Memory B cell (primary cell): ENCODE data around the gene SLC35B2.
A peak's percentile ranks its signal among the peaks of the same experiment; 100 is the strongest.

Experiments used
- ATAC-seq: fragments of 150-1000 bp; cut with Tn5 transposase; 2 replicates; pipeline ENCODE4 v1.10.0; 2021; ENCODE audit warnings: low read depth, mild to moderate bottlenecking, moderate library complexity
- DNase-seq, 2 donors: peaks; one replicate each; pipeline ENCODE4 v3.0.0; 2022; ENCODE audit warnings: low spot score in 2 of 2
- H3K27ac Mint-ChIP-seq: one replicate; pipeline ENCODE4 v1.8.0; 2022; ENCODE audit warnings: mild to moderate bottlenecking, moderate library complexity, mixed read lengths
- H3K27me3 Mint-ChIP-seq: one replicate; pipeline ENCODE4 v1.8.0; 2022; ENCODE audit warnings: mixed read lengths
- H3K36me3 Mint-ChIP-seq: one replicate; pipeline ENCODE4 v1.8.0; 2022; ENCODE audit warnings: mild to moderate bottlenecking, mixed read lengths
- H3K4me1 Mint-ChIP-seq: one replicate; pipeline ENCODE4 v1.8.0; 2022; ENCODE audit warnings: mixed read lengths
- H3K4me3 Mint-ChIP-seq: one replicate; pipeline ENCODE4 v1.8.0; 2022; ENCODE audit warnings: mild to moderate bottlenecking, moderate library complexity, mixed read lengths
- H3K9me3 Mint-ChIP-seq: one replicate; pipeline ENCODE4 v1.8.0; 2022; ENCODE audit warnings: mixed read lengths

SLC35B2 gene

DNA sequence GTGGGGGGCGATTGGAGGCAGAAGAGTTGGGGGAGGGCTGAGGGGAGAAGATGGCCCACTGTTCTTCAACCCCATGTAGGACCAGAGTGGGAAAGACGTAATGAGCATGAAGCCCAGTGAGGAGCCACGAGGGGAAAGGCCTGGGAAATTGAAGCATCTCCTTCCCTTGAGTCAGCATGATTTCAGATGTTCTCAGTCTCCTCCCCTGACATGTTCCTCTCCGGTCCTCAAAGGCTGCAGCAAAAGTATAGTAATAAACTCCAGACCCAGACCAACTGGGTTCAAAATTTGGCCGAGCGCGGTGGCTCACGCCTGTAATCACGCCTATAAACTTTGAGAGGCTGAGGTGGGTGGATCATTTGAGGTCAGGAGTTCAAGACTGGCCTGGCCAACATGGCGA, 9.9 kb upstream of the SLC35B2 start:
- Mint-ChIP-seq H3K36me3 (no peaks in the 10 kb centered on the region), H3K27ac (peak overlapping the region; percentile 100), H3K4me3 (no peak overlapping the region), H3K27me3 (peaks cover 9% of the 10 kb centered on the region), H3K9me3 (no peaks in the 10 kb centered on the region), H3K4me1 (peaks cover 34% of the 10 kb centered on the region)
- ATAC-seq (no peak), DNase-seq (no peak)

DNA sequence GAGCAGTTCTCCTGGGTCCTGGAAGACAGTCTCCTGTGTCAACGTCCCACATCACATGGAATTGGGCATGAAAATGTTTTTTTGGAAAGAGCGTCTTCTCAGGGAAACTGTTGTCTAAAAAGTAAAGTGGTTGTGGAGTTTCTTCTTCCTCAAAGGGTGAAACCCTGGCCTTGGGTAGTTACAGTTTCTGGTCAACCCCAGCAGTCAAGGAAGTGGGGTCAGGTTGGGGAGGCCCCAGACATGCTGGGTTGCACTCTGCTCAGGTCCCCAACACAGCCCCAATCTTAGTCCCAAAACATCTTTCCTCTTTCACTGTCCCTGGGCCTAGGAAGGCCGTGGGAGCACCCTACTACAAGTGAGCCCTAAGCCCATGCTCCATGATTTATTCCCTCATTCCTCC, 9.0 kb upstream of the SLC35B2 start:
- Mint-ChIP-seq H3K9me3 (no peaks in the 10 kb centered on the region), H3K36me3 (no peaks in the 10 kb centered on the region), H3K4me3 (peak overlapping the region; percentile 100), H3K27me3 (peaks cover 6% of the 10 kb centered on the region), H3K27ac (peak overlapping the region; percentile 100), H3K4me1 (peaks cover 38% of the 10 kb centered on the region)
- no peak for ATAC-seq
- no peak for DNase-seq

DNA sequence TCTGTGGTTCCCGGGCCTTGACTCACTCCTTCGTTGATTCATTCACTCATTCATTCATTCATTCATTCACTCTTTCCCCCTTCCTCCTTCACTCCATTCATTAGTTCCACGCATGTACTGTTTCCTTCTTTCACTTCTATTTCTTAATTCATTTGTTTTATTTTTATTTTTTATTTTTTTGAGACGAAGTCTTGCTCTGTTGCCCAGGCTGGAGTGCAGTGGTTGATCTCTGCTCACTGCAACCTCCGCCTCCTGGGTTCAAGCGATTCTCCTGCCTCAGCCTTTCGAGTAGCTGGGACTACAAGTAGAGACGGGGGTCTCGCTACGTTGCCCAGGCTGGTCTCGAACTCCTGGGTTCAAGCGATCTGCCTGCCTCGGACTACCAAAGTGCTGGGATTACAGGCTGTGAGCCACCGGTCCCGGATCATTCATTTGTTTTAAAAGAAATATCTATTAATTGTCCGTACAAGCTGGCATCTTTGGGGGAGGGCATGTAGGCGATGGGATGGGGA, 8.4 kb upstream of the SLC35B2 start:
- H3K27ac Mint-ChIP-seq: peak overlapping the region; percentile 100
- H3K4me1 Mint-ChIP-seq: peaks cover 42% of the 10 kb centered on the region
- H3K4me3 Mint-ChIP-seq: peak overlapping the region; percentile 100
- peaks cover 4% of the 10 kb centered on the region for H3K36me3 Mint-ChIP-seq
- DNase-seq: no peak
- H3K9me3 Mint-ChIP-seq: no peaks in the 10 kb centered on the region
- peaks cover 4% of the 10 kb centered on the region for H3K27me3 Mint-ChIP-seq
- ATAC-seq: no peak

DNA sequence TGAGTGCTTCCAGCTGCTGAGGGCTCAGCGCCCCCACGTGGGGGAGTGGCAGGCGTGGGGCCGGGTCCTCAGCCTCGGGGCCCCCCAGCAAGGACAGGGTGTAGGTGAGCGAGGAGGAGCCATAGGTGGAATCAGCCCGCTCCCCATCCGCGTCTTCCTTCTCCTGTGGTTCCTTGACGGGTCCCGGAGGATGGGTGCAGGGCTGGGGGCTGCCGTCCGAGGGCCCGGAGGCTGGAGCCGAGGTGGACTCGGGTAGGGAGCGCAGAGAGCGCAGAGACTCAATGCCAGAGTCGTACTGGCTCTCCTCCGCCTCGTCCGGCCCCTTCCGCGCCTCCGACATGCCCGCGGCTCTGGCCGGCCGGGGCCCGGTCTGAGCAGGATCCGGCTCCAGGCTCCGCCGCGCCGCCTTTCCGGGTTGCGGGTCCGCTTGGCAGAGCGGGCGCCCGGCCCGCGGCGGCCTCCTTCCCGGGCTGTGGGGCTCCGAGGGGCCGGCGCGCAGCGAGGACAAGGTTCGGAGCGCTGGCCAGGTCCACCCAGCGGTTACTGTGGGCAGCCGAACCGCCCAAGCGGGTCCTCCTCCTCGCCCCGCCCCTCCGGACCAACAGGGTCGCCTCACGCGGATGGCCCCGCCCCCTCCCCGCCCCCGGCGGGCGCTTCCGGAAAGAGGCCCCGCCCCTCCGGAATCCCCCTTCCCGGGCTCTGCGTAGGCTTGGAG, 7.8 kb upstream of the SLC35B2 start, which contains the start of gene NFKBIE:
TSS of gene NFKBIE (minus strand) at position 545 of the 715 bp plus-strand sequence. CDS start at position 340, 205 bp downstream.
- Mint-ChIP-seq H3K4me1 (peaks cover 44% of the 10 kb centered on the region), H3K36me3 (peaks cover 6% of the 10 kb centered on the region), H3K9me3 (no peaks in the 10 kb centered on the region), H3K27ac (peak within 1 kb of the TSS; percentile 100), H3K4me3 (peak within 1 kb of the TSS; percentile 100), H3K27me3 (peaks cover 4% of the 10 kb centered on the region)
- ATAC-seq: peak; percentile 57
- peak; percentile 95 to 98 for DNase-seq

DNA sequence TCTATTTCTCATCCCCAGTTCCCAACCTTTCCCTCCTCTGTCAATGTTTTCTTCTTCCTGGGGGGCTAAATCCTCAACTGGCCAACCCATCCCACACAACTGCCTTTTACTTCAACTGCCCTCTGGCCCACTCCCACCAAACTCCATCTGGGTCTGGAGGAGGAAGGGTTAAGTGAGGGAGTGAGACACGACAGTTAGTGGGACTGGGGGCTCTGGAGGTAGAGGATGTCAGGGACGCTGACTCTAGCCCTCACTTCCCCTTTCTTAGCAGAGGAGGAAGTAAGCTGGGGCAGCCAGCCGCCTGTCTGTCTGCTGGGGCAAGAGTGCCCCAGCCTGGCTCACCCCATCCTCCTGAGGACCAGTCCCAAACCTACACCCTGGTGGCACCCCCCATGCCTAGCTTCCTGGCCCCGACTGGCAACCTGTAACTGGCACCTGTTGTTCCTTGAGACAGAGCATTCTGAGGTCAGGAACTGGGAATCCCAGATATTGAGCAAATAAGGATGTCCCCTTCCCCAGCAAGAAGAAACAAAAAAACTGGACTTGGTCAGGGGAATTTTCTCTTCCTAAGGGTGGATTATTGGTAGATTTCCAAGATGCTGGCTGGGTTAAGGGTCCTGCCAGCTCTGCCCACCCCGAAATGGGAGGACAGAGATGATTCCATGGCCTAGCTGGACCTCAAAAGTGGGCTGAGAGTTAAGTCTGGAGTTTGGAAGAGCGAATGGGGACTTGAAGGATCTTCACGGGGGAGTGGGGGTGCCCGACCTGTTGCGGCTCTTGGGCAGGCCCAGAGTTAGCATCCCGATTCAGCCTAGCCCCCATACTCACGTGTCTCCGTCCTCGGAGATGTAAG, 7.1 kb upstream of the SLC35B2 start:
- no peaks in the 10 kb centered on the region for H3K9me3 Mint-ChIP-seq
- H3K27ac Mint-ChIP-seq: peak overlapping the region; percentile 100
- peaks cover 7% of the 10 kb centered on the region for H3K36me3 Mint-ChIP-seq
- H3K27me3 Mint-ChIP-seq: no peaks in the 10 kb centered on the region
- DNase-seq: peak; percentile 71 to 76
- peak; percentile 62 for ATAC-seq
- peaks cover 41% of the 10 kb centered on the region for H3K4me1 Mint-ChIP-seq
- peak overlapping the region; percentile 100 for H3K4me3 Mint-ChIP-seq

DNA sequence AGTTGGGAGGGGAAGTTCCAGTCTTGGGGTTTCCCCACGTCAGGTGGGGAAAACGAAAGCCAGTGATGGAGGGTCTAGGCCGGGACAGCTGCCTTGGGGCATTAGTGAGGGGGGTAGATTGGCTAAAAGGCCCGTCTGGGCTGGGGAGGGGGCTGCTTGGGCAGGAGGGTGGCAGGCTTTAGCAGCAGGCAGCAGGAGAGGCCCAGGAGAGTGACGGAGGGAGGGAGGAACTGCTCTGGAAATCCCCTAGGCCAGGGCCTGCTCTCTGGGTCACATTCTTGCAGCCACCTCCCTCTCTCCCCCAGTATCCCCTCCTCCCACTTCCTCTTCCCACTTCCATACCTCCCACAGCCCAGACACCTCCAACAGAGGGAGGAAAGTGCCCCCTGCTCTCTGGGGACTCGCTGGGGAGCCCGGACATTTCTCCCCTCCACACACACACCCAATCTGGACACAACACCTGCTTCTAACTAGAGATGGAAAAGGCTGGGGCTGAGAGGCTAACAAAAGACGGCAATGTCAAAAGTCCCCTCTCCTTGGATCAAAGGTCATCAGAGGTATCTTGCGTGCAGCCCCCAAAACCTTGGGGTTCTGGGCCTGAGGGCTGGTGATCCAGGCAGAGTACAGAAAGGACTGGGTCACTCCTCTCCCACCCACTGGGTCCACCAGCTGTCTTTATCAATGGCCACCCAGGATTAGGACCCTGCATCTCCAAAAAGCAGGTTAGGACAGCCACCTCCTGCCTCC, 6.2 kb upstream of the SLC35B2 start:
- H3K36me3 Mint-ChIP-seq: peaks cover 11% of the 10 kb centered on the region
- H3K9me3 Mint-ChIP-seq: no peaks in the 10 kb centered on the region
- peak in 1 of 2 donors; percentile 63 for DNase-seq
- no peaks in the 10 kb centered on the region for H3K27me3 Mint-ChIP-seq
- H3K4me1 Mint-ChIP-seq: peaks cover 46% of the 10 kb centered on the region
- peak overlapping the region; percentile 100 for H3K4me3 Mint-ChIP-seq
- peak overlapping the region; percentile 100 for H3K27ac Mint-ChIP-seq
- peak; percentile 30 for ATAC-seq

DNA sequence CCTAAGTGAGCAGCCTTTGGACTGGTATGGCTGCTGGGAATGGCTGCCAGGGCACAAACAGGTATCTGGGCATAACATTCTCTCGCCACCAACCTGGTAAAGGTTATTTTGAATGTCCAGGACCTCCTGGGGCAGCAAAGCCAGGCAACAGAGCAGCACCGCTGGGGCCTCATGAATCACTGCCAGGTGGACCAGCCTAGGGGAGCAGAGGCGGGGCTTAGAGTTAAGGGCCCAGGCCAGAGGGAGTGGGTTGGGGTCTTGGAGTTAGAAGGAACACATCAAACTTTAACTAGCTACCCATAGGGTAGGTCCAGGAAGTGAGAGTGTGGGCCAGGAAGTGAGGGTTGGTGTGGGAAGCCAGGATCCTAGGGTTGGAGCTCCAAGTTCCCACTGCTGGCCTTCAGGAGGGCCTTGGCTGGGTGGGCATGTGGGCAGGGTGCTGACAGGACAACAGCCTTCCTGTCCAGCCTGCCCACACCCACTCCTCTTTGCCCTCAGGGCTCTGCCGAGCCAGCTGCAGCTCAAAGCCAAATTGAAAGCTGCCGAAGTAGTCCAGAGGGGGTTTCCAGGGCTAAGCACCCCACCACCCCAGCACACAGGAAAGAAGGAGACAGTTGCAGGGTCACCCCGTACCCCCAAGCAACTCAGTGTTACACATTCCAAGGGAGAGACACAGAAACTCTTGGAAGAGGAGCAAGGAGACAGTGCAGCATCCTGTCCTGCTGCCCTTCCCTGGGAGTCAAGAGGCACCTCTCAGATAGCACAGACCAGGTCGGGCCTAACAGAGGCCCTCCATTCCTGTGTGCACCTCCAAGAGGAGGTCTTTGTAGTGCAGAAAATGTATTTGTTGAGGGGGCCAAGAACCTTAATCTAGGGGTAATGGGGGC, 5.4 kb upstream of the SLC35B2 start:
- Mint-ChIP-seq H3K27ac (peak overlapping the region; percentile 100), H3K27me3 (no peaks in the 10 kb centered on the region), H3K9me3 (no peaks in the 10 kb centered on the region), H3K4me1 (peaks cover 53% of the 10 kb centered on the region), H3K4me3 (peak overlapping the region; percentile 100), H3K36me3 (peaks cover 11% of the 10 kb centered on the region)
- ATAC-seq (no peak), DNase-seq (no peak)

DNA sequence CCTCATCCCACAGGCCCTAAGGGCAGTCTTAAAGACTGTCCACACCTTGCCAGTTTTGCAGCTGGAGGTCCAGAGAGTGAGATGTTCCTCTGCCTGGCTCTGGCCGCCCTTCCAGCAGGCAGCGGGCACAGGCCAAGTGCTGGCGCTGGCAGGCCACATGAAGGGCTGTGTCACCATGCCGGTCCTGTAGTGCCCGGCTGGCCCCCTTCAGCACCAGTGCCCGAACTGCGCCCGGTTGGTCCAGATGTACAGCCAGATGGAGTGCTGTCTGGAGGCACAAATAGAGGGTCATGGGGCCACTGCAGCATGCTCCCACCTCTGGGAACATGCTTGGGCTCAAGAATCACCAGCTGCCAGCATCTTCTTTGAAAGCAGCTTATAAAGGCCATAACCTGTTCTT, 4.3 kb upstream of the SLC35B2 start:
- Mint-ChIP-seq H3K36me3 (peaks cover 11% of the 10 kb centered on the region), H3K27ac (peak overlapping the region; percentile 100), H3K27me3 (no peaks in the 10 kb centered on the region), H3K4me3 (no peak overlapping the region), H3K9me3 (no peaks in the 10 kb centered on the region), H3K4me1 (peaks cover 51% of the 10 kb centered on the region)
- ATAC-seq (no peak), DNase-seq (no peak)

DNA sequence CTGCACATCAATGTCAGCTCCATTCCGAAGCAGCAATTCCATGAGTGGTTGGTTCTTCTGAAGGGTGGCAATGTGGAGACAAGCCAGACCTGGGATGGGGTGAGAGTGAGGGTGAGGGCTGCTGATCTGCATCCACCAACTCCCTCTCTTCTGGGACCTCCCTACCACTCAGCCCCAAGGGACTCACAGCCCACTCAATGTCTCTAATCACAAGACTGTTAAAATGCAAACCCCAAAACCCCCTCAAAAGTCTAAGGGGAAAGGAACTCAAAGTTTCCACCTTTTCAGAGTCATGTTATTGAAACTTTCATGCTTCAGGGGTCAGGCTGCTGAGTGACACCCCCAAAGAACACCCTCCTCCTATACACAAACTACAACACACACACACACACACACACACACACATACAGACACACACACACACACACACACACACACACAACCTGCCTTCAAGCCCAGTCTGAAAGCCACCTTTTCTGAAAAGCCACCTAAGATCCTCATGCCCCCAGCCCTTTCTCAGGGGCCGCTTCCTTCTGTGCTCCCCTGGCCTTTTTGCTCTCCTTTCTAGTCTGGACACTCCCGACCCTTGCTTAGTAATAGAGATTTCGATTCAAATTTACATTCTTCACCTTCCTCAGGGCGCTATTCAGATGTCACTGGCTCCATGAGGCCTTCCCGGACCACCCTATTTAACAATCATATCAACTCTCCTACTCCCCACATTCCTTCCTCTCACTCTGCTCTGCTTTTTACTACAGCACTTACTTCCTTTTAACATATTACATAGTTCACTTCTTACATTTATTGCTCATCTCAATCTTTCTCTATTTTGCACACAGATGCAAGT, 3.3 kb upstream of the SLC35B2 start:
- Mint-ChIP-seq H3K27me3 (no peaks in the 10 kb centered on the region), H3K9me3 (no peaks in the 10 kb centered on the region), H3K27ac (peak overlapping the region; percentile 100), H3K4me3 (peak overlapping the region; percentile 54), H3K4me1 (peaks cover 52% of the 10 kb centered on the region), H3K36me3 (peaks cover 11% of the 10 kb centered on the region)
- no peak for DNase-seq
- no peak for ATAC-seq

DNA sequence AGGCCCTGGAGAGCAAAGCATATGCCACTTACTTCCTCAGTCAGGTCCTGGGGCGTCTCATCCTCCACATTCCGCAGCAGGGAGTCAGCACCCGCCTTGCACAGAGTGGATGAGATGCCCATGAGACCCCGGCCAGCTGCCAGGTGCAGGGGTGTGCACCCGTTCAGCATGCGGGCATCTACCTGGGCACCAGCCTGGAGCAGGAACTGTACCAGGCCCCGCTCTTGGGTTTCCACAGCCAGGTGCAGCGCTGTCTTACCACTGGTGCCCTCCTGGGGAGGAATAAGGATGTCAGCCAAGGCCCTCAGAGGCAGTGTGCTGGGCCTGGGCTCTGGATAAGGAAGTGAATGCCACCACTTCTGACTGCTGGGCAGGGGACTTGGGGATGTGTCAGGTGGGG, 2.7 kb upstream of the SLC35B2 start:
- peaks cover 11% of the 10 kb centered on the region for H3K36me3 Mint-ChIP-seq
- no peaks in the 10 kb centered on the region for H3K27me3 Mint-ChIP-seq
- no peak for ATAC-seq

DNA sequence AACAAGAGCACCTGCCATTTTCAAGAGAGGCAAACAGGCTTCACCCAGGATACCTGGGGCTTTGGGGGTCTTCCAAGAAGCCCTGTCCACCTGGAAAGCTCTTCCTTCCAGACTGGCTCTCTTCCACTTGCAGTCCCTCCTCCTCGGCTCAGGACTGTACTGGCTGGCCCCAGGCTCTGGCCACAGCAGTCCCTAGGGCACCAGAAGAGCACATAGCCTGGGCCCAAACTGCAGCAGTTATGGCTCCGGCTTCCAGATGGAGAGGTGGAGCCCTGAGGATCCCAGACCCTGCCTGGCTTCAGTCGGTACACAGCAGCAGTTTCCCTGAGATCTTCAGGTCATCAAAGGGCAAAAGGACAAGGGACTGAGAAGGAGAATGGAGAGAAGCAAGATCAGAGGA, 1.6 kb upstream of the SLC35B2 start:
- H3K4me3 Mint-ChIP-seq: peak overlapping the region; percentile 87
- DNase-seq (no peak), ATAC-seq (no peak)
- H3K4me1 Mint-ChIP-seq: peaks cover 59% of the 10 kb centered on the region
- H3K9me3 Mint-ChIP-seq: no peaks in the 10 kb centered on the region
- peak overlapping the region; percentile 94 for H3K27ac Mint-ChIP-seq
- H3K27me3 Mint-ChIP-seq: no peaks in the 10 kb centered on the region
- H3K36me3 Mint-ChIP-seq: peaks cover 14% of the 10 kb centered on the region

More for the DNA sequence above, 2.7 kb upstream of the SLC35B2 start:
- peaks cover 58% of the 10 kb centered on the region for H3K4me1 Mint-ChIP-seq
- no peaks in the 10 kb centered on the region for H3K9me3 Mint-ChIP-seq
- H3K4me3 Mint-ChIP-seq: peak overlapping the region; percentile 8
- H3K27ac Mint-ChIP-seq: peak overlapping the region; percentile 100
- DNase-seq: no peak

DNA sequence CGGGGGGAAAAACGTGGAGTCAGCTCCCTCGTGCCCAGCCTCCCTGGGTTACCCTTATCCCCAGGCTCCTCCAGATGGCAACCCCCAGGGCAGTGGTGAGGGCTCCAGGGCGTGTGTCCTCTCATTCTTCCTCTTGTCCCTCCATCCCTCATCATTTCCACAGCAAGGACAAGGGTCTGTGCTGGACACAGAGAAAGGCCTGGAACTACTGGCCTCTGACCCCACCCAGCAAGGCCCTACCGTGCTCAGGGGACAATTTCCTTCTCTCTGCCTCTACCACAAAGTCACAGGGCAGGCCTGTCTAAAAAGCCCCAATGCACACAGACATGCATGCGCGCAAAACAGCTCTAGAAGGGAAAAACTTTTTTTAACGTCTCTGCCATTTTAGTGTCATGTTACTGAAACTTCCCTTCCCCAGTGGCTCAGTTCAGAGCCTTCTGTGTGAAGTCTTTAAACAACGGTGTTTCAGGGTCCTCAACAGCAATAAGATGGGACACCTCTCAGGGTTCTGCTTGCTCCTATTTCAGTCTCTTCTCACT, 1.1 kb upstream of the SLC35B2 start:
- DNase-seq (no peak), ATAC-seq (peak; percentile 8)
- H3K27me3 Mint-ChIP-seq: no peaks in the 10 kb centered on the region

More for the DNA sequence above, 1.1 kb upstream of the SLC35B2 start:
- Mint-ChIP-seq H3K4me1 (peaks cover 62% of the 10 kb centered on the region), H3K36me3 (peaks cover 16% of the 10 kb centered on the region), H3K4me3 (peak overlapping the region; percentile 87), H3K9me3 (no peaks in the 10 kb centered on the region), H3K27ac (peak overlapping the region; percentile 94)
